GM23248 (cell line): ENCODE results near the gene OLFML1.

Experiments
- EZH2 ChIP-seq: fragments of 200-600 bp; sonication (generic); IDR thresholded peaks from 2 replicates; pipeline ENCODE4 v1.6.1; 2018; ENCODE audit warnings: antibody characterized with exemption, mild to moderate bottlenecking; ENCODE audit not compliant: insufficient read depth, poor library complexity, severe bottlenecking
- EZH2phosphoT487 ChIP-seq: fragments of 200-600 bp; sonication (generic); IDR thresholded peaks from 2 replicates; pipeline ENCODE4 v1.6.1; 2018; ENCODE audit warnings: antibody characterized with exemption, moderate library complexity, mild to moderate bottlenecking, low read depth; ENCODE audit not compliant: insufficient read depth

GRCh38 chr11:7437696-7438095, 47.6 kb upstream of the OLFML1 start:
- TF ChIP-seq EZH2 (no peak), EZH2phosphoT487 (0 out of 2 replicates have a peak, but pooled peaks have one; percentile 49)
